Liver (tissue), 9 donors: ENCODE data around the gene SCGB1C2. TPM values are rescaled to one million over a fixed set of nuclear protein-coding genes. Genes with fewer than 3 reads are reported as not detected.
"Not testable (repeated sequence)": the region's sequence is repeated elsewhere in the genome, so short reads cannot be mapped to it uniquely, and the experiment has no call there.

Source experiments
- DNase-seq: peaks from one replicate; pipeline ENCODE4 v3.0.0-alpha.2; 2017; ENCODE audit warnings: low spot score
- H3K27ac ChIP-seq, 2 donors: one replicate each; pipeline ENCODE4 v1.7.0; 2013; ENCODE audit warnings: inconsistent platforms in 2 of 2, low read length in 2 of 2, control low read depth in 1 of 2, low read depth in 1 of 2, mild to moderate bottlenecking in 1 of 2
- H3K27me3 ChIP-seq, 4 donors: one replicate each; pipeline versions ENCODE4 v1.6.1 to v1.7.0; 2013; ENCODE audit warnings: low read length in 3 of 4, inconsistent platforms in 1 of 4, mild to moderate bottlenecking in 1 of 4, moderate library complexity in 1 of 4; ENCODE audit not compliant: control insufficient read depth in 4 of 4, insufficient read depth in 4 of 4
- H3K36me3 ChIP-seq, 4 donors: one replicate each; pipeline versions ENCODE4 v1.6.1 to v1.7.0; 2013; ENCODE audit warnings: low read length in 3 of 4, mild to moderate bottlenecking in 3 of 4, low read depth in 1 of 4, moderate library complexity in 1 of 4; ENCODE audit not compliant: control insufficient read depth in 4 of 4, insufficient read depth in 3 of 4
- H3K4me1 ChIP-seq, 4 donors: one replicate each; pipeline versions ENCODE4 v1.6.1 to v1.7.0; 2013; ENCODE audit warnings: low read length in 3 of 4, mild to moderate bottlenecking in 3 of 4, moderate library complexity in 1 of 4; ENCODE audit not compliant: control insufficient read depth in 4 of 4, insufficient read depth in 4 of 4
- H3K4me3 ChIP-seq, 3 donors: one replicate each; pipeline versions ENCODE4 v1.6.1 to v1.7.0; 2013; ENCODE audit warnings: low read length in 3 of 3, control low read depth in 1 of 3, low read depth in 1 of 3, mild to moderate bottlenecking in 1 of 3
- H3K9ac ChIP-seq, 2 donors: one replicate each; pipeline ENCODE4 v1.7.0; 2013; ENCODE audit warnings: low read length in 2 of 2, mild to moderate bottlenecking in 2 of 2, moderate library complexity in 2 of 2, control low read depth in 1 of 2, low read depth in 1 of 2
- H3K9me3 ChIP-seq, 4 donors: one replicate each; pipeline versions ENCODE4 v1.6.1 to v1.7.0; 2013; ENCODE audit warnings: low read length in 3 of 4; ENCODE audit not compliant: control insufficient read depth in 4 of 4
- EGR1 ChIP-seq, 2 donors: IDR thresholded peaks; 2 replicates each; pipeline ENCODE4 v1.6.1; 2016 to 2018; ENCODE audit warnings: antibody characterized with exemption in 2 of 2, low read depth in 2 of 2
- GABPA ChIP-seq, 2 donors: IDR thresholded peaks in 1 of 2; conservative IDR thresholded peaks in 1 of 2; 2 replicates each; pipeline ENCODE4 v1.6.1; 2016; ENCODE audit warnings: antibody characterized with exemption in 2 of 2, mild to moderate bottlenecking in 1 of 2, moderate library complexity in 1 of 2
- HNF4G ChIP-seq: IDR thresholded peaks from 2 replicates; pipeline ENCODE4 v1.6.1; 2016; ENCODE audit warnings: antibody characterized with exemption
- MAX ChIP-seq: IDR thresholded peaks from 2 replicates; pipeline ENCODE4 v1.6.1; 2016; ENCODE audit warnings: antibody characterized with exemption
- NR2F2 ChIP-seq: IDR thresholded peaks from 2 replicates; pipeline ENCODE4 v1.6.1; 2016; ENCODE audit warnings: antibody characterized with exemption
- YY1 ChIP-seq: IDR thresholded peaks from 2 replicates; pipeline ENCODE4 v1.6.1; 2016; ENCODE audit warnings: antibody characterized with exemption, mild to moderate bottlenecking
- ZBTB33 ChIP-seq: IDR thresholded peaks from 2 replicates; pipeline ENCODE4 v1.6.1; 2016; ENCODE audit warnings: antibody characterized with exemption
- WGBS: extraction: QIAGEN DNeasy Blood & Tissue Kit; methylation state at CpG from one replicate; pipeline ENCODE4 v1.1.7; 2013; 5-methylcytosine and 5-hydroxymethylcytosine counted together
- polyA plus RNA-seq, 2 donors: library from polyadenylated mRNA; stranded (reverse) in 1 of 2; unstranded in 1 of 2; fragments of 200-250 nt in 1 of 2; fragments of >200 nt in 1 of 2; fragmentation: Nextera tagmentation in 1 of 2; extraction: Ambion mirVana in 1 of 2; gene quantifications; one replicate each; pipeline versions ENCODE4 v1.2.1 to v1.2.3, GENCODE V29; 2013 to 2015
- total RNA-seq, 2 donors: library from RNA; depleted of rRNA; stranded (reverse); fragments of >200 nt; gene quantifications; one replicate each; pipeline ENCODE4 v1.2.3, GENCODE V29; 2014
- TF ChIP-seq, protein P1 (sequence below): IDR thresholded peaks from 2 replicates; pipeline ENCODE4 v1.6.1; 2016; ENCODE audit warnings: antibody characterized with exemption, mild to moderate bottlenecking
- TF ChIP-seq, protein P2 (sequence below): IDR thresholded peaks from 2 replicates; pipeline ENCODE4 v1.6.1; 2016; ENCODE audit warnings: antibody characterized with exemption
- TF ChIP-seq, protein P3 (sequence below): fragments of 150-350 bp; IDR thresholded peaks from 2 replicates; pipeline ENCODE4 v1.5.1; 2017; ENCODE audit warnings: improper control_type of control experiment, low read depth, low read length; ENCODE audit not compliant: missing input control
- donor health status: healthy.
- donor health status: healthy.
- donor health status: healthy.
- donor health status: healthy.
- donor health status: healthy.

The SCGB1C2 gene
- total and polyA plus RNA-seq, 4 donors, result not detected

GRCh38 chr17:165939-166338, 28.6 kb downstream of the SCGB1C2 start:
- H3K9ac ChIP-seq, result no peak overlapping the region
- H3K4me1 ChIP-seq, result no peaks in the 10 kb centered on the region
- 95% methylated on average over 14 of the region's 14 CpGs for WGBS
- TF ChIP-seq EGR1 (IDR thresholded peaks at IDR 0.05; ENCODE audit: low read depth in 2 of 2) (no peak), GABPA (IDR thresholded peaks at IDR 0.05 in 1 of 2, conservative IDR thresholded peaks at IDR 0.05 in 1 of 2) (no peak), MAX (no peak)
- TF ChIP-seq, protein P1, sequence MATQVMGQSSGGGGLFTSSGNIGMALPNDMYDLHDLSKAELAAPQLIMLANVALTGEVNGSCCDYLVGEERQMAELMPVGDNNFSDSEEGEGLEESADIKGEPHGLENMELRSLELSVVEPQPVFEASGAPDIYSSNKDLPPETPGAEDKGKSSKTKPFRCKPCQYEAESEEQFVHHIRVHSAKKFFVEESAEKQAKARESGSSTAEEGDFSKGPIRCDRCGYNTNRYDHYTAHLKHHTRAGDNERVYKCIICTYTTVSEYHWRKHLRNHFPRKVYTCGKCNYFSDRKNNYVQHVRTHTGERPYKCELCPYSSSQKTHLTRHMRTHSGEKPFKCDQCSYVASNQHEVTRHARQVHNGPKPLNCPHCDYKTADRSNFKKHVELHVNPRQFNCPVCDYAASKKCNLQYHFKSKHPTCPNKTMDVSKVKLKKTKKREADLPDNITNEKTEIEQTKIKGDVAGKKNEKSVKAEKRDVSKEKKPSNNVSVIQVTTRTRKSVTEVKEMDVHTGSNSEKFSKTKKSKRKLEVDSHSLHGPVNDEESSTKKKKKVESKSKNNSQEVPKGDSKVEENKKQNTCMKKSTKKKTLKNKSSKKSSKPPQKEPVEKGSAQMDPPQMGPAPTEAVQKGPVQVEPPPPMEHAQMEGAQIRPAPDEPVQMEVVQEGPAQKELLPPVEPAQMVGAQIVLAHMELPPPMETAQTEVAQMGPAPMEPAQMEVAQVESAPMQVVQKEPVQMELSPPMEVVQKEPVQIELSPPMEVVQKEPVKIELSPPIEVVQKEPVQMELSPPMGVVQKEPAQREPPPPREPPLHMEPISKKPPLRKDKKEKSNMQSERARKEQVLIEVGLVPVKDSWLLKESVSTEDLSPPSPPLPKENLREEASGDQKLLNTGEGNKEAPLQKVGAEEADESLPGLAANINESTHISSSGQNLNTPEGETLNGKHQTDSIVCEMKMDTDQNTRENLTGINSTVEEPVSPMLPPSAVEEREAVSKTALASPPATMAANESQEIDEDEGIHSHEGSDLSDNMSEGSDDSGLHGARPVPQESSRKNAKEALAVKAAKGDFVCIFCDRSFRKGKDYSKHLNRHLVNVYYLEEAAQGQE, result no peak
- no peaks in the 10 kb centered on the region for H3K27me3 ChIP-seq
- H3K4me3 ChIP-seq, result no peak overlapping the region
- H3K36me3 ChIP-seq, result no peaks in the 10 kb centered on the region
- no peak overlapping the region for H3K27ac ChIP-seq
- DNase-seq, result no peak
- no peaks in the 10 kb centered on the region for H3K9me3 ChIP-seq

GRCh38 chr17:168614-169013, 31.2 kb downstream of the SCGB1C2 start:
- H3K27me3 ChIP-seq, H3K36me3 ChIP-seq, H3K4me3 ChIP-seq, H3K27ac ChIP-seq, DNase-seq, H3K9me3 ChIP-seq, H3K9ac ChIP-seq, H3K4me1 ChIP-seq: not testable (repeated sequence)
- 85% methylated on average over 9 of the region's 11 CpGs for WGBS

- Histone ChIP-seq H3K9me3 (no peaks in the 10 kb centered on the region), H3K4me1 (no peaks in the 10 kb centered on the region), H3K36me3 (no peaks in the 10 kb centered on the region), H3K9ac (no peak overlapping the region), H3K27ac (no peak overlapping the region), H3K4me3 (no peak overlapping the region), H3K27me3 (no peaks in the 10 kb centered on the region)
- TF ChIP-seq, protein P2, sequence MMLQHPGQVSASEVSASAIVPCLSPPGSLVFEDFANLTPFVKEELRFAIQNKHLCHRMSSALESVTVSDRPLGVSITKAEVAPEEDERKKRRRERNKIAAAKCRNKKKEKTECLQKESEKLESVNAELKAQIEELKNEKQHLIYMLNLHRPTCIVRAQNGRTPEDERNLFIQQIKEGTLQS, result no peak
- no peak for DNase-seq
- 96% methylated on average over 6 of the region's 6 CpGs for WGBS
Measured at GRCh38 chr17:170130-170670, 32.8 kb downstream of the SCGB1C2 start.

- no peaks in the 10 kb centered on the region for H3K27me3 ChIP-seq
- no peak overlapping the region for H3K4me3 ChIP-seq
- no peaks in the 10 kb centered on the region for H3K4me1 ChIP-seq
- no peaks in the 10 kb centered on the region for H3K9me3 ChIP-seq
- 94% methylated on average over 12 of the region's 13 CpGs for WGBS
- TF ChIP-seq NR2F2, result no peak
- TF ChIP-seq, protein P3, sequence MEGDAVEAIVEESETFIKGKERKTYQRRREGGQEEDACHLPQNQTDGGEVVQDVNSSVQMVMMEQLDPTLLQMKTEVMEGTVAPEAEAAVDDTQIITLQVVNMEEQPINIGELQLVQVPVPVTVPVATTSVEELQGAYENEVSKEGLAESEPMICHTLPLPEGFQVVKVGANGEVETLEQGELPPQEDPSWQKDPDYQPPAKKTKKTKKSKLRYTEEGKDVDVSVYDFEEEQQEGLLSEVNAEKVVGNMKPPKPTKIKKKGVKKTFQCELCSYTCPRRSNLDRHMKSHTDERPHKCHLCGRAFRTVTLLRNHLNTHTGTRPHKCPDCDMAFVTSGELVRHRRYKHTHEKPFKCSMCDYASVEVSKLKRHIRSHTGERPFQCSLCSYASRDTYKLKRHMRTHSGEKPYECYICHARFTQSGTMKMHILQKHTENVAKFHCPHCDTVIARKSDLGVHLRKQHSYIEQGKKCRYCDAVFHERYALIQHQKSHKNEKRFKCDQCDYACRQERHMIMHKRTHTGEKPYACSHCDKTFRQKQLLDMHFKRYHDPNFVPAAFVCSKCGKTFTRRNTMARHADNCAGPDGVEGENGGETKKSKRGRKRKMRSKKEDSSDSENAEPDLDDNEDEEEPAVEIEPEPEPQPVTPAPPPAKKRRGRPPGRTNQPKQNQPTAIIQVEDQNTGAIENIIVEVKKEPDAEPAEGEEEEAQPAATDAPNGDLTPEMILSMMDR, result no peak
- TF ChIP-seq HNF4G, result no peak
- TF ChIP-seq ZBTB33, result no peak
- no peak for TF ChIP-seq YY1
- no peaks in the 10 kb centered on the region for H3K36me3 ChIP-seq
- H3K9ac ChIP-seq, result no peak overlapping the region
- H3K27ac ChIP-seq, result no peak overlapping the region
- no peak for DNase-seq
Measured at GRCh38 chr17:171871-172270, 34.5 kb downstream of the SCGB1C2 start.
